HepG2 (cell line): ENCODE measurements around the gene TBC1D20. TPM values are rescaled to one million over a fixed set of nuclear protein-coding genes. Genes with fewer than 3 reads are reported as not detected.

Source experiments
- ATF1 ChIP-seq: IDR thresholded peaks from 2 replicates; pipeline ENCODE4 v1.6.1; 2016; ENCODE audit warnings: mild to moderate bottlenecking, control low read depth
- CBX5 ChIP-seq: sonication (generic); formaldehyde crosslinking; IDR thresholded peaks from 2 replicates; pipeline ENCODE4 v1.4.0; 2020; ENCODE audit warnings: missing genetic modification reagents, borderline replicate concordance
- ERF ChIP-seq: IDR thresholded peaks from 2 replicates; pipeline ENCODE4 v1.6.1; 2018; ENCODE audit warnings: missing biosample characterization, missing genetic modification reagents
- FOSL2 ChIP-seq: sonication (generic); formaldehyde crosslinking; IDR thresholded peaks from 2 replicates; pipeline ENCODE4 v1.4.0; 2020; ENCODE audit warnings: missing genetic modification reagents
- HBP1 ChIP-seq: IDR thresholded peaks from 2 replicates; pipeline ENCODE4 v1.6.1; 2016; ENCODE audit warnings: low read depth, control low read depth
- KAT7 ChIP-seq: IDR thresholded peaks from 2 replicates; pipeline ENCODE4 v1.6.1; 2018; ENCODE audit warnings: borderline replicate concordance, missing compliant biosample characterization
- KAT8 ChIP-seq: IDR thresholded peaks from 2 replicates; pipeline ENCODE4 v1.6.1; 2016; ENCODE audit warnings: missing genetic modification reagents, missing compliant biosample characterization
- MAF1 ChIP-seq: sonication (generic); formaldehyde crosslinking; IDR thresholded peaks from 2 replicates; pipeline ENCODE4 v1.5.0; 2020; ENCODE audit warnings: missing genetic modification reagents, borderline replicate concordance
- MED1 ChIP-seq: sonication (generic); formaldehyde crosslinking; IDR thresholded peaks from 2 replicates; pipeline ENCODE4 v1.4.0; 2020; ENCODE audit warnings: missing genetic modification reagents
- MTERF4 ChIP-seq: sonication (generic); formaldehyde crosslinking; IDR thresholded peaks from 2 replicates; pipeline ENCODE4 v1.8.0; 2023; ENCODE audit warnings: mild to moderate bottlenecking, missing genetic modification reagents
- NR2C2 ChIP-seq: sonication (generic); formaldehyde crosslinking; IDR thresholded peaks from 2 replicates; pipeline ENCODE4 v1.4.0; 2020; ENCODE audit warnings: missing genetic modification reagents, mild to moderate bottlenecking, moderate library complexity, borderline replicate concordance
- REL ChIP-seq: sonication (generic); formaldehyde crosslinking; conservative IDR thresholded peaks from 2 replicates; pipeline ENCODE4 v1.8.0; 2022; ENCODE audit warnings: mild to moderate bottlenecking, missing genetic modification reagents, moderate library complexity
- TBL1XR1 ChIP-seq: fragments of 150-350 bp; IDR thresholded peaks from 2 replicates; pipeline ENCODE4 v1.6.1; 2014; ENCODE audit warnings: borderline replicate concordance, low read length; ENCODE audit not compliant: partially characterized antibody
- TEAD3 ChIP-seq: optimal IDR thresholded peaks from 2 replicates; pipeline ENCODE3; 2016; ENCODE audit warnings: borderline replicate concordance
- UBTF ChIP-seq: sonication (generic); formaldehyde crosslinking; IDR thresholded peaks from 2 replicates; pipeline ENCODE4 v1.4.0; 2020; ENCODE audit warnings: mild to moderate bottlenecking, missing genetic modification reagents
- ZFP62 ChIP-seq: sonication (generic); formaldehyde crosslinking; IDR thresholded peaks from 2 replicates; pipeline ENCODE4 v1.4.0; 2020; ENCODE audit warnings: missing genetic modification reagents
- ZFX ChIP-seq: sonication (generic); formaldehyde crosslinking; IDR thresholded peaks from 2 replicates; pipeline ENCODE4 v1.4.0; 2020; ENCODE audit warnings: mild to moderate bottlenecking, low read depth, missing genetic modification reagents, moderate library complexity
- ZNF232 ChIP-seq: sonication (generic); formaldehyde crosslinking; IDR thresholded peaks from 2 replicates; pipeline ENCODE4 v1.4.0; 2020; ENCODE audit warnings: missing genetic modification reagents, borderline replicate concordance
- ZNF280D ChIP-seq: sonication (generic); formaldehyde crosslinking; IDR thresholded peaks from 2 replicates; pipeline ENCODE4 v1.5.1; 2020; ENCODE audit warnings: mild to moderate bottlenecking, missing genetic modification reagents
- ZNF34 ChIP-seq: sonication (generic); formaldehyde crosslinking; IDR thresholded peaks from 2 replicates; pipeline ENCODE4 v1.4.0; 2020; ENCODE audit warnings: mild to moderate bottlenecking, missing genetic modification reagents, borderline replicate concordance
- ZNF605 ChIP-seq: sonication (generic); formaldehyde crosslinking; IDR thresholded peaks from 2 replicates; pipeline ENCODE4 v1.8.0; 2022; ENCODE audit warnings: mild to moderate bottlenecking, missing genetic modification reagents
- ZNF607 ChIP-seq: sonication (generic); formaldehyde crosslinking; IDR thresholded peaks from 2 replicates; pipeline ENCODE4 v1.5.1; 2020; ENCODE audit warnings: missing genetic modification reagents, mild to moderate bottlenecking, borderline replicate concordance
- ZNF850 ChIP-seq: sonication (generic); formaldehyde crosslinking; conservative IDR thresholded peaks from 2 replicates; pipeline ENCODE4 v1.9.0; 2021; ENCODE audit warnings: mild to moderate bottlenecking, missing genetic modification reagents
- polyA plus RNA-seq, 8 experiments: library from polyadenylated mRNA; depleted of rRNA in 3 of 8; stranded (reverse) in 7 of 8; unstranded in 1 of 8; fragments of >200 nt; fragmentation: Illumina TruSeq in 4 of 8; extraction: Trizol in 4 of 8; gene quantifications; 2 replicates each; pipeline versions ENCODE4 v1.2.1 to v1.2.3, GENCODE V29; 2011 to 2016; ENCODE audit warnings: low read depth in 4 of 8, missing spikeins in 1 of 8, mixed read lengths in 1 of 8; ENCODE audit not compliant: insufficient read depth in 1 of 8
- total RNA-seq, 5 experiments: library from RNA; depleted of rRNA; stranded (reverse); fragments of >200 nt; fragmentation: Illumina TruSeq; extraction: Trizol; gene quantifications; 2 replicates each; pipeline ENCODE4 v1.2.3, GENCODE V29; 2016; ENCODE audit warnings: low read depth in 1 of 5

The TBC1D20 gene
- total and polyA plus RNA-seq, 2 of the 13 experiments (the other 11 are each of a cell fraction or from before 2014, with no cell fraction given), result 36.6 to 47.1 TPM

GRCh38 chr20:403582-403957, 58.8 kb downstream of the TBC1D20 start (continued):
- TF ChIP-seq ZNF280D (CRISPR knock-in tag) (peak; percentile 88; the same call in 1 of the 2 replicates), KAT8 (CRISPR knock-in tag) (no peak), ZNF34 (CRISPR knock-in tag) (0 out of 2 replicates have a peak, but pooled peaks have one; percentile 36), ZFP62 (CRISPR knock-in tag) (peak; percentile 14; the same call in 1 of the 2 replicates), UBTF (CRISPR knock-in tag) (0 out of 2 replicates have a peak, but pooled peaks have one; percentile 25), MTERF4 (CRISPR knock-in tag) (0 out of 2 replicates have a peak, but pooled peaks have one; percentile 13), HBP1 (CRISPR knock-in tag) (0 out of 2 replicates have a peak, but pooled peaks have one; percentile 33), ZNF232 (CRISPR knock-in tag) (no peak), KAT7 (CRISPR knock-in tag) (peak; percentile 50; the same call in 1 of the 2 replicates), ZFX (CRISPR knock-in tag) (0 out of 2 replicates have a peak, but pooled peaks have one; percentile 13), ZNF605 (CRISPR knock-in tag) (0 out of 2 replicates have a peak, but pooled peaks have one; percentile 2), ERF (CRISPR knock-in tag) (0 out of 2 replicates have a peak, but pooled peaks have one; percentile 1), TEAD3 (CRISPR knock-in tag) (peak; percentile 14), ZNF607 (CRISPR knock-in tag) (0 out of 2 replicates have a peak, but pooled peaks have one; percentile 44), NR2C2 (CRISPR knock-in tag) (0 out of 2 replicates have a peak, but pooled peaks have one; percentile 39), ATF1 (no peak), FOSL2 (0 out of 2 replicates have a peak, but pooled peaks have one; percentile 3), TBL1XR1 (no peak), MED1 (CRISPR knock-in tag) (0 out of 2 replicates have a peak, but pooled peaks have one; percentile 2), REL (CRISPR knock-in tag) (no peak), MAF1 (no peak), ZNF850 (CRISPR knock-in tag) (no peak), CBX5 (CRISPR knock-in tag) (peak; percentile 60; the same call in 1 of the 2 replicates)
